ENCODE data around the gene NUMB. TPM values are rescaled to one million over a fixed set of nuclear protein-coding genes. Genes with fewer than 3 reads are reported as not detected.

Gene NUMB
- total RNA-seq (2022; extraction: Qiagen RNA extraction; ENCODE audit: low read depth): 34.8 to 42.7 TPM (median 41.9 TPM) in 5 replicates

GRCh38 chr14:73458183-73458976 is at the start of gene NUMB:
Gene NUMB, minus strand, starts transcription at chr14:73458546. Its CDS starts 102,795 bp downstream, at chr14:73355751.

GRCh38 chr14:73237219-73237785 is 221.0 kb downstream of the NUMB start, which contains the start of gene PAPLN:
Gene PAPLN, plus strand, starts transcription at chr14:73237506. Its CDS starts 2,273 bp downstream, at chr14:73239779.

Other genes starting within 250 kb of the NUMB start
- 8.4 to 12.8 TPM (median 10.1 TPM) in 5 replicates for gene PAPLN, start 221.0 kb downstream of the NUMB start, total RNA-seq (2022; extraction: Qiagen RNA extraction; ENCODE audit: low read depth)
- gene RIOX1, start 32.4 kb upstream of the NUMB start, total RNA-seq (2022; extraction: Qiagen RNA extraction; ENCODE audit: low read depth): 20.1 to 28.2 TPM (median 26.1 TPM) in 5 replicates
- gene ACOT1, start 78.6 kb upstream of the NUMB start, total RNA-seq (2022; extraction: Qiagen RNA extraction; ENCODE audit: low read depth): 6.1 to 8.2 TPM (median 7.4 TPM) in 5 replicates
- gene HEATR4, start 100.4 kb upstream of the NUMB start, total RNA-seq (2022; extraction: Qiagen RNA extraction; ENCODE audit: low read depth): 0.02 to 0.07 TPM (median 0.06 TPM) in 3 of 5 replicates, not detected in the others
- 42.7 to 50.5 TPM (median 50.2 TPM) in 5 replicates for gene ACOT2, start 110.7 kb upstream of the NUMB start, total RNA-seq (2022; extraction: Qiagen RNA extraction; ENCODE audit: low read depth)
- gene ACOT4, start 133.3 kb upstream of the NUMB start, total RNA-seq (2022; extraction: Qiagen RNA extraction; ENCODE audit: low read depth): 1.4 to 2.2 TPM (median 2.0 TPM) in 5 replicates
- gene ACOT6, start 154.0 kb upstream of the NUMB start, total RNA-seq (2022; extraction: Qiagen RNA extraction; ENCODE audit: low read depth): not detected in 5 replicates
- gene DNAL1, start 186.4 kb upstream of the NUMB start, total RNA-seq (2022; extraction: Qiagen RNA extraction; ENCODE audit: low read depth): 9.3 to 10.5 TPM (median 9.9 TPM) in 5 replicates